Measurements from ENCODE around the gene RPS2. TPM values are rescaled to one million over a fixed set of nuclear protein-coding genes. Genes with fewer than 3 reads are reported as not detected.

Gene RPS2
- polyA plus RNA-seq, 1 of the 3 experiments (the other 2 are of a cell fraction), result 6,384 TPM

- CTCF ChIA-PET, result interaction anchor here (0.9 to 3.4 kb wide), 4 partner anchors 13 to 195 kb away, joined by 3 to 16 read pairs (median 4); no protein-coding TSS in a partner anchor
- H3K9me2 ChIP-seq, result no peaks in the 10 kb centered on the region
- no peak overlapping the region for H3K27ac ChIP-seq (ENCODE audit: low read depth in 2 of 2, low read length in 1 of 2)
- WGBS (ENCODE audit: low lambda C conversion rate), result 87% methylated on average over 12 of the region's 19 CpGs
- H3K4me3 ChIP-seq (ENCODE audit: low read depth in 2 of 2, low read length in 1 of 2), result no peak overlapping the region
- TF ChIP-seq MAX (IDR thresholded peaks at IDR 0.05; ENCODE audit: low read depth), result no peak
- TF ChIP-seq TEAD4 (IDR thresholded peaks at IDR 0.05; ENCODE audit: borderline replicate concordance, insufficient read depth), result no peak
- TF ChIP-seq, protein P1, sequence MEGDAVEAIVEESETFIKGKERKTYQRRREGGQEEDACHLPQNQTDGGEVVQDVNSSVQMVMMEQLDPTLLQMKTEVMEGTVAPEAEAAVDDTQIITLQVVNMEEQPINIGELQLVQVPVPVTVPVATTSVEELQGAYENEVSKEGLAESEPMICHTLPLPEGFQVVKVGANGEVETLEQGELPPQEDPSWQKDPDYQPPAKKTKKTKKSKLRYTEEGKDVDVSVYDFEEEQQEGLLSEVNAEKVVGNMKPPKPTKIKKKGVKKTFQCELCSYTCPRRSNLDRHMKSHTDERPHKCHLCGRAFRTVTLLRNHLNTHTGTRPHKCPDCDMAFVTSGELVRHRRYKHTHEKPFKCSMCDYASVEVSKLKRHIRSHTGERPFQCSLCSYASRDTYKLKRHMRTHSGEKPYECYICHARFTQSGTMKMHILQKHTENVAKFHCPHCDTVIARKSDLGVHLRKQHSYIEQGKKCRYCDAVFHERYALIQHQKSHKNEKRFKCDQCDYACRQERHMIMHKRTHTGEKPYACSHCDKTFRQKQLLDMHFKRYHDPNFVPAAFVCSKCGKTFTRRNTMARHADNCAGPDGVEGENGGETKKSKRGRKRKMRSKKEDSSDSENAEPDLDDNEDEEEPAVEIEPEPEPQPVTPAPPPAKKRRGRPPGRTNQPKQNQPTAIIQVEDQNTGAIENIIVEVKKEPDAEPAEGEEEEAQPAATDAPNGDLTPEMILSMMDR (IDR thresholded peaks at IDR 0.05), result no peak
- TF ChIP-seq, protein P2, sequence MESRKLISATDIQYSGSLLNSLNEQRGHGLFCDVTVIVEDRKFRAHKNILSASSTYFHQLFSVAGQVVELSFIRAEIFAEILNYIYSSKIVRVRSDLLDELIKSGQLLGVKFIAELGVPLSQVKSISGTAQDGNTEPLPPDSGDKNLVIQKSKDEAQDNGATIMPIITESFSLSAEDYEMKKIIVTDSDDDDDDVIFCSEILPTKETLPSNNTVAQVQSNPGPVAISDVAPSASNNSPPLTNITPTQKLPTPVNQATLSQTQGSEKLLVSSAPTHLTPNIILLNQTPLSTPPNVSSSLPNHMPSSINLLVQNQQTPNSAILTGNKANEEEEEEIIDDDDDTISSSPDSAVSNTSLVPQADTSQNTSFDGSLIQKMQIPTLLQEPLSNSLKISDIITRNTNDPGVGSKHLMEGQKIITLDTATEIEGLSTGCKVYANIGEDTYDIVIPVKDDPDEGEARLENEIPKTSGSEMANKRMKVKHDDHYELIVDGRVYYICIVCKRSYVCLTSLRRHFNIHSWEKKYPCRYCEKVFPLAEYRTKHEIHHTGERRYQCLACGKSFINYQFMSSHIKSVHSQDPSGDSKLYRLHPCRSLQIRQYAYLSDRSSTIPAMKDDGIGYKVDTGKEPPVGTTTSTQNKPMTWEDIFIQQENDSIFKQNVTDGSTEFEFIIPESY (IDR thresholded peaks at IDR 0.05; ENCODE audit: borderline replicate concordance, low read depth), result no peak
- TF ChIP-seq MEF2A (IDR thresholded peaks at IDR 0.05; ENCODE audit: borderline replicate concordance, low read depth), result no peak
- TF ChIP-seq, protein P3, sequence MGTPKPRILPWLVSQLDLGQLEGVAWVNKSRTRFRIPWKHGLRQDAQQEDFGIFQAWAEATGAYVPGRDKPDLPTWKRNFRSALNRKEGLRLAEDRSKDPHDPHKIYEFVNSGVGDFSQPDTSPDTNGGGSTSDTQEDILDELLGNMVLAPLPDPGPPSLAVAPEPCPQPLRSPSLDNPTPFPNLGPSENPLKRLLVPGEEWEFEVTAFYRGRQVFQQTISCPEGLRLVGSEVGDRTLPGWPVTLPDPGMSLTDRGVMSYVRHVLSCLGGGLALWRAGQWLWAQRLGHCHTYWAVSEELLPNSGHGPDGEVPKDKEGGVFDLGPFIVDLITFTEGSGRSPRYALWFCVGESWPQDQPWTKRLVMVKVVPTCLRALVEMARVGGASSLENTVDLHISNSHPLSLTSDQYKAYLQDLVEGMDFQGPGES (IDR thresholded peaks at IDR 0.05; ENCODE audit: low read depth, low read length), result no peak
- no peak overlapping the region for H2AFZ ChIP-seq (ENCODE audit: low read depth)
- H3K4me2 ChIP-seq, result no peak overlapping the region
- H3K9ac ChIP-seq, result no peak overlapping the region
- H3K27me3 ChIP-seq (ENCODE audit: insufficient read depth), result no peaks in the 10 kb centered on the region
- DNase-seq, result no peak
- H3F3A ChIP-seq (replicated peaks; ENCODE audit: insufficient read depth), result no peaks in the 10 kb centered on the region
- POLR2A ChIA-PET, result no interaction called here
- H4K20me1 ChIP-seq (ENCODE audit: insufficient read depth), result no peaks in the 10 kb centered on the region
- H3K9me3 ChIP-seq, result no peaks in the 10 kb centered on the region
- no peaks in the 10 kb centered on the region for H3K79me2 ChIP-seq (ENCODE audit: insufficient read depth)
- H3K36me3 ChIP-seq (replicated peaks in 1 of 2; ENCODE audit: control insufficient read depth in 1 of 2, insufficient read depth in 2 of 2, low read length in 1 of 2), result peaks cover 0 to 2% of the 10 kb centered on the region in 2 experiments
- peaks cover 0 to 10% of the 10 kb centered on the region in 2 experiments; a peak in 2 of 4 replicates for H3K4me1 ChIP-seq (ENCODE audit: control insufficient read depth in 1 of 2, insufficient read depth in 2 of 2, low read depth in 1 of 2, low read length in 1 of 2)
Observed at GRCh38 chr16:1945559-1946391, 18.9 kb downstream of the RPS2 start.

DNA sequence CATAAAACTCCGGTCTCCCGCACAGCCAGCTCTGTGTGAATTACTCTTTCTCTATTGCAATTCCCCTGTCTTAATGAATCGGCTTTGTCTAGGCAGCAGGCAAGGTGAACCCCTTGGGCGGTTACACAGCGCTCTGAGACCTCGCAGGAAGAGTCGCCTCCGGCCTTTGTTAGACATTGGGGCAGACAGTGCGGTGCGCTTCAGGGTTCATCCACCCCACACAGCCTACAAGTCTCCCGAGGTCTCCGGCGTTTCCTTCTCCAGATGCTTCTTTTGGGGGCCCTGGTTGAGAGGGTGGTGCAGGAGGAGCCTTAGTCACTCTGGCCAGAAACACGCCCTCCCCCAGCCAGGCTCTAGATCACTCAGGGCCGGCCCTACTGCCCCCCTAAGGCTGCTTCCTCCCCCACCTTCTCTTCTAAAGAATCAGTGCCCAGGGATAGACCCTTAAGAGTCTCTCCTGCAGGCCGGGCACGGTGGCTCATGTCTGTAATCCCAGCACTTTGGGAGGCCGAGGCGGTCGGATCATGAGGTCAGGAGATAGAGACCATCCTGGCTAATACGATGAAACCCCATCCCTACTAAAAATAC, 19.9 kb downstream of the RPS2 start:
- TF ChIP-seq TCF12 (IDR thresholded peaks at IDR 0.05) (no peak), GABPA (IDR thresholded peaks at IDR 0.05; ENCODE audit: low read depth) (no peak), PBX3 (IDR thresholded peaks at IDR 0.05) (no peak), EP300 (IDR thresholded peaks at IDR 0.05; ENCODE audit: borderline replicate concordance in 1 of 2, low read depth in 1 of 2, low read length in 1 of 2) (no peak)
- TF ChIP-seq, protein P4, sequence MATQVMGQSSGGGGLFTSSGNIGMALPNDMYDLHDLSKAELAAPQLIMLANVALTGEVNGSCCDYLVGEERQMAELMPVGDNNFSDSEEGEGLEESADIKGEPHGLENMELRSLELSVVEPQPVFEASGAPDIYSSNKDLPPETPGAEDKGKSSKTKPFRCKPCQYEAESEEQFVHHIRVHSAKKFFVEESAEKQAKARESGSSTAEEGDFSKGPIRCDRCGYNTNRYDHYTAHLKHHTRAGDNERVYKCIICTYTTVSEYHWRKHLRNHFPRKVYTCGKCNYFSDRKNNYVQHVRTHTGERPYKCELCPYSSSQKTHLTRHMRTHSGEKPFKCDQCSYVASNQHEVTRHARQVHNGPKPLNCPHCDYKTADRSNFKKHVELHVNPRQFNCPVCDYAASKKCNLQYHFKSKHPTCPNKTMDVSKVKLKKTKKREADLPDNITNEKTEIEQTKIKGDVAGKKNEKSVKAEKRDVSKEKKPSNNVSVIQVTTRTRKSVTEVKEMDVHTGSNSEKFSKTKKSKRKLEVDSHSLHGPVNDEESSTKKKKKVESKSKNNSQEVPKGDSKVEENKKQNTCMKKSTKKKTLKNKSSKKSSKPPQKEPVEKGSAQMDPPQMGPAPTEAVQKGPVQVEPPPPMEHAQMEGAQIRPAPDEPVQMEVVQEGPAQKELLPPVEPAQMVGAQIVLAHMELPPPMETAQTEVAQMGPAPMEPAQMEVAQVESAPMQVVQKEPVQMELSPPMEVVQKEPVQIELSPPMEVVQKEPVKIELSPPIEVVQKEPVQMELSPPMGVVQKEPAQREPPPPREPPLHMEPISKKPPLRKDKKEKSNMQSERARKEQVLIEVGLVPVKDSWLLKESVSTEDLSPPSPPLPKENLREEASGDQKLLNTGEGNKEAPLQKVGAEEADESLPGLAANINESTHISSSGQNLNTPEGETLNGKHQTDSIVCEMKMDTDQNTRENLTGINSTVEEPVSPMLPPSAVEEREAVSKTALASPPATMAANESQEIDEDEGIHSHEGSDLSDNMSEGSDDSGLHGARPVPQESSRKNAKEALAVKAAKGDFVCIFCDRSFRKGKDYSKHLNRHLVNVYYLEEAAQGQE (IDR thresholded peaks at IDR 0.05; ENCODE audit: low read depth, low read length), result no peak

More for the DNA sequence above, 19.9 kb downstream of the RPS2 start:
- Histone ChIP-seq H4K20me1 (ENCODE audit: insufficient read depth) (no peaks in the 10 kb centered on the region), H3K9me2 (no peaks in the 10 kb centered on the region), H3K27ac (ENCODE audit: low read depth in 2 of 2, low read length in 1 of 2) (no peak overlapping the region), H3K36me3 (replicated peaks in 1 of 2; ENCODE audit: control insufficient read depth in 1 of 2, insufficient read depth in 2 of 2, low read length in 1 of 2) (peaks cover 0 to 8% of the 10 kb centered on the region in 2 experiments), H3K4me3 (ENCODE audit: low read depth in 2 of 2, low read length in 1 of 2) (no peak overlapping the region), H3K4me2 (no peak overlapping the region), H2AFZ (ENCODE audit: low read depth) (no peak overlapping the region), H3F3A (replicated peaks; ENCODE audit: insufficient read depth) (no peaks in the 10 kb centered on the region), H3K27me3 (ENCODE audit: insufficient read depth) (no peaks in the 10 kb centered on the region), H3K4me1 (ENCODE audit: control insufficient read depth in 1 of 2, insufficient read depth in 2 of 2, low read depth in 1 of 2, low read length in 1 of 2) (peaks cover 0 to 10% of the 10 kb centered on the region in 2 experiments; a peak in 2 of 4 replicates), H3K9me3 (no peaks in the 10 kb centered on the region), H3K9ac (no peak overlapping the region), H3K79me2 (ENCODE audit: insufficient read depth) (no peaks in the 10 kb centered on the region)
- DNase-seq, result no peak
- ChIA-PET CTCF (interaction anchor here (1.9 to 3.4 kb wide), 3 partner anchors 14 to 15 kb away, joined by 6 to 16 read pairs (median 8); partner anchors contain the start of gene NDUFB10), POLR2A (no interaction called here)
- 94% methylated on average over 18 of the region's 21 CpGs for WGBS (ENCODE audit: low lambda C conversion rate)
